Astrocyte of the cerebellum (primary cell): ENCODE results near the gene CLNS1A.
"Not testable (repeated sequence)": the region's sequence is repeated elsewhere in the genome, so short reads cannot be mapped to it uniquely, and the experiment has no call there.

Experiments used
- DNase-seq: peaks from one replicate; pipeline ENCODE4 v3.0.0-alpha.2; 2011; ENCODE audit warnings: low read depth
- H3K4me3 ChIP-seq: 2 replicates; pipeline ENCODE4 v1.5.1; 2011; ENCODE audit warnings: mild to moderate bottlenecking, low read depth, low read length, moderate library complexity
- CTCF ChIP-seq: IDR thresholded peaks from 2 replicates; pipeline ENCODE4 v1.5.1; 2012; ENCODE audit warnings: low read length, low read depth, moderate library complexity, mild to moderate bottlenecking; ENCODE audit errors: missing control alignments
- in situ Hi-C: cut with HindIII; loops from 2 replicates; pipeline ENCODE4 v1.10.0; 2017; ENCODE audit warnings: low sequenced_read_pairs

The CLNS1A gene

GRCh38 chr11:77650123-77650522 lies 12.5 kb upstream of the CLNS1A start:
- in situ Hi-C loops, result no loop called here
- no peak for DNase-seq
- H3K4me3 ChIP-seq, result no peak overlapping the region
- TF ChIP-seq CTCF, result no peak

- no peak overlapping the region for H3K4me3 ChIP-seq
- TF ChIP-seq CTCF, result no peak
- DNase-seq, result no peak
- in situ Hi-C loops, result no loop called here
Observed at GRCh38 chr11:77647654-77648305, 10.2 kb upstream of the CLNS1A start.

- TF ChIP-seq CTCF, result no peak
- no peak for DNase-seq
- H3K4me3 ChIP-seq, result no peak overlapping the region
- in situ Hi-C loops, result no loop called here
Observed at GRCh38 chr11:77644887-77645286, 7.3 kb upstream of the CLNS1A start.

GRCh38 chr11:77642228-77642627 lies 4.6 kb upstream of the CLNS1A start:
- no peak for DNase-seq
- in situ Hi-C loops, result no loop called here

GRCh38 chr11:77636731-77637344 lies 756 bp downstream of the CLNS1A start:
- H3K4me3 ChIP-seq, result peak overlapping the region; percentile 96
- no peak for DNase-seq
- TF ChIP-seq CTCF, result no peak
- in situ Hi-C loops, result no loop called here

More at GRCh38 chr11:77642228-77642627, 4.6 kb upstream of the CLNS1A start:
- no peak overlapping the region for H3K4me3 ChIP-seq
- TF ChIP-seq CTCF, result no peak

- H3K4me3 ChIP-seq, DNase-seq, in situ Hi-C loops: not testable (repeated sequence)
Observed at GRCh38 chr11:77633926-77634325, 3.7 kb downstream of the CLNS1A start.

- TF ChIP-seq CTCF, result no peak
- DNase-seq, result no peak
- in situ Hi-C loops, result no loop called here
- H3K4me3 ChIP-seq, result no peak overlapping the region
Observed at GRCh38 chr11:77630157-77630710, 7.4 kb downstream of the CLNS1A start.
